HEK293 (cell line): ENCODE results near the gene EDDM13.

Experiments
- CTCF ChIA-PET: fragments of 350-600 bp; formaldehyde crosslinking; extraction: SDS; loops from one replicate; lab custom pipeline; 2021; ENCODE audit warnings: antibody characterized with exemption; lab: Yijun Ruan, JAX
- POLR2A ChIA-PET: fragments of 300-600 bp; formaldehyde crosslinking; extraction: SDS; loops from one replicate; lab custom pipeline; 2020; ENCODE audit warnings: antibody characterized with exemption, inconsistent platforms; lab: Yijun Ruan, JAX
- H3K27ac ChIP-seq: fragments of 200-500 bp; sonication (Bioruptor generic); 2 replicates; pipeline ENCODE4 v1.5.1; 2014; ENCODE audit warnings: low read depth, low read length, control low read depth, inconsistent platforms; ENCODE audit errors: extremely low read depth
- H3K36me3 ChIP-seq, 2 experiments: fragments of 200-500 bp in 1 of 2; sonication (Bioruptor generic) in 1 of 2; 1 replicate in 1 of 2; 2 replicates in 1 of 2; pipeline ENCODE4 v1.5.1; 2014 to 2017; ENCODE audit warnings: inconsistent platforms in 2 of 2, low read length in 2 of 2; ENCODE audit not compliant: control insufficient read depth in 2 of 2, insufficient read depth in 1 of 2
- H3K4me1 ChIP-seq: fragments of 200-500 bp; sonication (Bioruptor generic); 2 replicates; pipeline ENCODE4 v1.5.1; 2014; ENCODE audit warnings: mild to moderate bottlenecking, low read length, inconsistent platforms; ENCODE audit not compliant: control insufficient read depth, insufficient read depth
- H3K4me3 ChIP-seq: 2 replicates; pipeline ENCODE4 v1.5.1; 2011; ENCODE audit warnings: low read depth, mild to moderate bottlenecking, control low read depth, low read length, moderate library complexity
- H3K9me3 ChIP-seq: fragments of 200-500 bp; sonication (Bioruptor generic); 2 replicates; pipeline ENCODE4 v1.5.1; 2014; ENCODE audit warnings: low read depth, low read length, inconsistent platforms; ENCODE audit not compliant: control insufficient read depth, insufficient read depth
- AEBP2 ChIP-seq: fragments of 450-650 bp; formaldehyde crosslinking; IDR thresholded peaks from 2 replicates; pipeline ENCODE4 v1.5.1; 2016; ENCODE audit warnings: missing biosample characterization, missing genetic modification characterization, borderline replicate concordance
- GLI4 ChIP-seq: fragments of 450-650 bp; formaldehyde crosslinking; IDR thresholded peaks from 2 replicates; pipeline ENCODE4 v1.5.1; 2016; ENCODE audit warnings: missing biosample characterization, missing genetic modification characterization
- GLIS1 ChIP-seq: fragments of 450-650 bp; formaldehyde crosslinking; IDR thresholded peaks from 2 replicates; pipeline ENCODE4 v1.5.1; 2016; ENCODE audit warnings: missing biosample characterization, missing genetic modification characterization
- HOXA7 ChIP-seq: sonication (generic); formaldehyde crosslinking; IDR thresholded peaks from 2 replicates; pipeline ENCODE4 v1.8.1; 2022; ENCODE audit warnings: missing genetic modification reagents, borderline replicate concordance
- PRDM1 ChIP-seq: fragments of 450-650 bp; formaldehyde crosslinking; IDR thresholded peaks from 2 replicates; pipeline ENCODE4; 2016; ENCODE audit warnings: missing biosample characterization, missing genetic modification characterization
- SALL2 ChIP-seq: fragments of 450-650 bp; formaldehyde crosslinking; IDR thresholded peaks from 2 replicates; pipeline ENCODE4 v1.5.0; 2017; ENCODE audit warnings: missing biosample characterization, mild to moderate bottlenecking, missing genetic modification characterization, borderline replicate concordance
- ZBTB20 ChIP-seq: fragments of 450-650 bp; formaldehyde crosslinking; IDR thresholded peaks from 2 replicates; pipeline ENCODE4 v1.5.1; 2016; ENCODE audit warnings: missing biosample characterization, missing genetic modification characterization
- ZBTB49 ChIP-seq: fragments of 450-650 bp; formaldehyde crosslinking; IDR thresholded peaks from 2 replicates; pipeline ENCODE4 v1.5.1; 2016; ENCODE audit warnings: missing biosample characterization, missing genetic modification characterization, low read depth
- ZNF16 ChIP-seq: fragments of 450-650 bp; formaldehyde crosslinking; IDR thresholded peaks from 2 replicates; pipeline ENCODE4 v1.5.1; 2016; ENCODE audit warnings: low read depth, missing biosample characterization, missing genetic modification characterization
- ZNF280C ChIP-seq: fragments of 450-650 bp; formaldehyde crosslinking; IDR thresholded peaks from 2 replicates; pipeline ENCODE4 v1.5.1; 2016; ENCODE audit warnings: missing biosample characterization, missing genetic modification characterization
- ZNF335 ChIP-seq: fragments of 450-650 bp; formaldehyde crosslinking; conservative IDR thresholded peaks from 2 replicates; pipeline ENCODE4 v1.5.1; 2016; ENCODE audit warnings: missing biosample characterization, missing genetic modification characterization
- ZNF362 ChIP-seq: fragments of 450-650 bp; formaldehyde crosslinking; IDR thresholded peaks from 2 replicates; pipeline ENCODE4 v1.5.1; 2016; ENCODE audit warnings: missing biosample characterization, missing genetic modification characterization
- ZNF521 ChIP-seq: fragments of 450-650 bp; formaldehyde crosslinking; IDR thresholded peaks from 2 replicates; pipeline ENCODE4 v1.5.1; 2017; ENCODE audit warnings: missing biosample characterization, mild to moderate bottlenecking, missing genetic modification characterization
- ZNF548 ChIP-seq: fragments of 450-650 bp; formaldehyde crosslinking; IDR thresholded peaks from 2 replicates; pipeline ENCODE4 v1.5.1; 2016; ENCODE audit warnings: missing biosample characterization, missing genetic modification characterization
- ZNF555 ChIP-seq: fragments of 450-650 bp; formaldehyde crosslinking; conservative IDR thresholded peaks from 2 replicates; pipeline ENCODE4 v1.5.1; 2017; ENCODE audit warnings: missing biosample characterization, mild to moderate bottlenecking, missing genetic modification characterization, inconsistent platforms
- ZNF610 ChIP-seq: fragments of 450-650 bp; formaldehyde crosslinking; IDR thresholded peaks from 2 replicates; pipeline ENCODE4 v1.5.1; 2016; ENCODE audit warnings: missing biosample characterization, missing genetic modification characterization, borderline replicate concordance
- ZNF629 ChIP-seq: fragments of 450-650 bp; formaldehyde crosslinking; IDR thresholded peaks from 2 replicates; pipeline ENCODE4 v1.5.1; 2017; ENCODE audit warnings: missing biosample characterization, missing genetic modification characterization
- ZNF664 ChIP-seq: fragments of 450-650 bp; formaldehyde crosslinking; IDR thresholded peaks from 2 replicates; pipeline ENCODE4 v1.5.1; 2016; ENCODE audit warnings: missing biosample characterization, missing genetic modification characterization
- ZNF677 ChIP-seq: fragments of 450-650 bp; IDR thresholded peaks from 2 replicates; pipeline ENCODE4 v1.5.0; 2018; ENCODE audit warnings: missing biosample characterization, mild to moderate bottlenecking, missing genetic modification characterization, moderate library complexity
- ZNF777 ChIP-seq: fragments of 450-650 bp; formaldehyde crosslinking; IDR thresholded peaks from 2 replicates; pipeline ENCODE4 v1.5.1; 2017; ENCODE audit warnings: missing biosample characterization, missing genetic modification characterization, borderline replicate concordance
- ZSCAN16 ChIP-seq: fragments of 450-650 bp; formaldehyde crosslinking; IDR thresholded peaks from 2 replicates; pipeline ENCODE4 v1.5.1; 2016; ENCODE audit warnings: missing biosample characterization, missing genetic modification characterization
- ZXDB ChIP-seq: fragments of 450-650 bp; formaldehyde crosslinking; IDR thresholded peaks from 2 replicates; pipeline ENCODE4 v1.5.1; 2016; ENCODE audit warnings: missing biosample characterization, missing genetic modification characterization
- TF ChIP-seq, protein P1 (sequence below): fragments of 450-650 bp; formaldehyde crosslinking; IDR thresholded peaks from 2 replicates; pipeline ENCODE4 v1.5.1; 2017; ENCODE audit warnings: missing biosample characterization, missing genetic modification characterization
- TF ChIP-seq, protein P2 (sequence below): fragments of 450-650 bp; formaldehyde crosslinking; IDR thresholded peaks from 2 replicates; pipeline ENCODE4 v1.5.1; 2016; ENCODE audit warnings: missing biosample characterization, missing genetic modification characterization

Gene EDDM13

DNA sequence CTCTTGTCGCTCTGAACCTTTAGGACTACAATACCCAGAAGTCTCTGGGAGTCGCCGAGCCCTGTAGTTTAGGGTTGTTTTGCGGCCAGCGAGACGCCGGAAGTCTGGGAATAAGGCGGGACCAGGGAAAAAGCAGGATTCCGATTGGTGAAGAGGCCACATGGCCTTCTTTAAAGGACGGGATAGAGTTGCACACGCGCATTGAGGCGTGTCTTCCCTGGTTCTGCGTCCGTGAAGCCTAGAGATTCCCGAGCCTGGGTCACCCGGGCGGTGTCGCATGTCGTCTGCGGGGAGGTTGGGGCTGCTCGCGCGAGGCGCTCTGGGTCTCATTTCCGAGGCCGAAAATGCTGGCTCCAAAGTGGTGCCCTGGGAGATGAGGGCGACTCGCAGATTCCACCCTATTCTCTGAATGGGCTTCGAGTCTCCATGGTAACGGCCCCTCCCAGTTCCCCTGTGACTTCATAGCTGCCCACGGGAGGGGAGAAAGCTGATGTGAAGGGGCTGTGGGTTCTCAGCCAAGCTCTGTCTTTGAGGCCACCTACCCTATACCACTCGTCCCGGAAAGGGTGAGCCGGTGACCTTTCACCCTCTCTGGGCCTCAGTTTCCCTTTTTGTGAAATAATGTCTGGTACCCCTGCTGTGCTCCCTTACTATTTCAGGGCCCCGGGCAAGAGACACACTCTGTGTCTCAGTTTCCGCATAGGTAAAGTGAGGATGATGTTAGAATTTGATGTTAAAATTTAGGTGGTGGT, 42.7 kb downstream of the EDDM13 start (continued):
- no peak for TF ChIP-seq ZBTB49
- no peak for TF ChIP-seq GLI4
- peak; percentile 36; the same call in 1 of the 2 replicates for TF ChIP-seq ZBTB20
- no peak for TF ChIP-seq PRDM1 (tag by site-specific recombination)
- no peak for TF ChIP-seq ZNF610 (tag by site-specific recombination)
- no peak for TF ChIP-seq SALL2 (tag by site-specific recombination)
- TF ChIP-seq ZXDB (tag by site-specific recombination): peak; percentile 27; the same call in 1 of the 2 replicates

- CTCF ChIA-PET: no interaction called here
- TF ChIP-seq AEBP2 (tag by site-specific recombination): no peak
- TF ChIP-seq ZNF555 (tag by site-specific recombination): no peak
- no peak for TF ChIP-seq ZNF664 (tag by site-specific recombination)
- no peak for TF ChIP-seq ZNF16 (tag by site-specific recombination)
- TF ChIP-seq ZNF777 (tag by site-specific recombination): no peak
- no peak for TF ChIP-seq ZNF521 (tag by site-specific recombination)
- no peak for TF ChIP-seq GLIS1 (tag by site-specific recombination)
- TF ChIP-seq ZNF548: no peak
- Histone ChIP-seq H3K36me3 (peaks cover 0 to 10% of the 10 kb centered on the region in 2 experiments; a peak in 2 of 3 replicates), H3K4me3 (no peak overlapping the region), H3K27ac (no peak overlapping the region), H3K9me3 (no peaks in the 10 kb centered on the region), H3K4me1 (0 out of 2 replicates have a peak, but pooled peaks cover 2% of the 10 kb centered on the region)
- POLR2A ChIA-PET: no interaction called here
Measured at GRCh38 chr19:56316728-56317127, 44.2 kb downstream of the EDDM13 start.

DNA sequence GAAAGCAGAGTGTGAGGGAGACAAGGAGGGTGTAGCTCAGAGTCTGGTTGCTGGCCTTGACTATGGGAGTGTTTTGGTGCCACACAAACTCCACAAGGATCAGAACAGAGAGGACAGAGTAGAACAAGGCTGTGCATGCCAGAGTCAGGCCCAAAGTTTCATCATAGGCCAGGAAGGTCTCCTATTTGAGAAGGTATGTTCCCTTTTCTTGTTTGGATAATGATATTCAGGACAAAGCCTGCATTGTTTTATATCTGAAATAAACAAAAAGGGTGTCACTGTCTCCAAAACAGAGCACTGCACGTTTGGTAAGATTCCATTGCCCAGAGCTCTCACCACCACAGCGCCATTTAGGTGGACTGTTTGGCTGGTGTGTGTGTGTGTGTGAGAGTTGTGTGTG, 45.2 kb downstream of the EDDM13 start:
- ChIA-PET CTCF (interaction anchor here (0.7 to 2.1 kb wide), 6 partner anchors 8 to 252 kb away, joined by 3 to 12 read pairs (median 6); no protein-coding TSS in a partner anchor), POLR2A (no interaction called here)
- Histone ChIP-seq H3K36me3 (peaks cover 0 to 2% of the 10 kb centered on the region in 2 experiments; a peak in 1 of 3 replicates), H3K9me3 (no peaks in the 10 kb centered on the region), H3K4me1 (0 out of 2 replicates have a peak, but pooled peaks cover 2% of the 10 kb centered on the region), H3K27ac (no peak overlapping the region), H3K4me3 (no peak overlapping the region)
- no peak for TF ChIP-seq ZNF629
- TF ChIP-seq ZNF280C (tag by site-specific recombination): no peak
- TF ChIP-seq ZSCAN16 (tag by site-specific recombination): no peak
- TF ChIP-seq ZNF677 (tag by site-specific recombination): no peak
- no peak for TF ChIP-seq ZNF362 (tag by site-specific recombination)
- TF ChIP-seq, protein P1, sequence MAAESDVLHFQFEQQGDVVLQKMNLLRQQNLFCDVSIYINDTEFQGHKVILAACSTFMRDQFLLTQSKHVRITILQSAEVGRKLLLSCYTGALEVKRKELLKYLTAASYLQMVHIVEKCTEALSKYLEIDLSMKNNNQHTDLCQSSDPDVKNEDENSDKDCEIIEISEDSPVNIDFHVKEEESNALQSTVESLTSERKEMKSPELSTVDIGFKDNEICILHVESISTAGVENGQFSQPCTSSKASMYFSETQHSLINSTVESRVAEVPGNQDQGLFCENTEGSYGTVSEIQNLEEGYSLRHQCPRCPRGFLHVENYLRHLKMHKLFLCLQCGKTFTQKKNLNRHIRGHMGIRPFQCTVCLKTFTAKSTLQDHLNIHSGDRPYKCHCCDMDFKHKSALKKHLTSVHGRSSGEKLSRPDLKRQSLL (tag by site-specific recombination): no peak
- TF ChIP-seq ZNF335 (tag by site-specific recombination): no peak
- TF ChIP-seq, protein P2, sequence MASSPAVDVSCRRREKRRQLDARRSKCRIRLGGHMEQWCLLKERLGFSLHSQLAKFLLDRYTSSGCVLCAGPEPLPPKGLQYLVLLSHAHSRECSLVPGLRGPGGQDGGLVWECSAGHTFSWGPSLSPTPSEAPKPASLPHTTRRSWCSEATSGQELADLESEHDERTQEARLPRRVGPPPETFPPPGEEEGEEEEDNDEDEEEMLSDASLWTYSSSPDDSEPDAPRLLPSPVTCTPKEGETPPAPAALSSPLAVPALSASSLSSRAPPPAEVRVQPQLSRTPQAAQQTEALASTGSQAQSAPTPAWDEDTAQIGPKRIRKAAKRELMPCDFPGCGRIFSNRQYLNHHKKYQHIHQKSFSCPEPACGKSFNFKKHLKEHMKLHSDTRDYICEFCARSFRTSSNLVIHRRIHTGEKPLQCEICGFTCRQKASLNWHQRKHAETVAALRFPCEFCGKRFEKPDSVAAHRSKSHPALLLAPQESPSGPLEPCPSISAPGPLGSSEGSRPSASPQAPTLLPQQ: no peak
- no peak for TF ChIP-seq HOXA7 (CRISPR knock-in tag)
